ENCODE data around the gene FRMD4A. TPM values are rescaled to one million over a fixed set of nuclear protein-coding genes. Genes with fewer than 3 reads are reported as not detected.

Gene FRMD4A
- total and polyA plus RNA-seq, 5 donors from 2014 or later: 0.34 to 2.4 (median 0.54) TPM

GRCh38 chr10:13668126-13668525 lies 662.6 kb downstream of the FRMD4A start:
- no peak overlapping the region for H3K4me3 Mint-ChIP-seq
- no peak overlapping the region for H3K27ac Mint-ChIP-seq
- DNase-seq (no peak), ATAC-seq (ENCODE audit: low read depth in 2 of 2) (no peak)
- Histone ChIP-seq H3K36me3 (ENCODE audit: control insufficient read depth, insufficient read depth, low read length) (no peaks in the 10 kb centered on the region), H3K4me1 (ENCODE audit: control insufficient read depth, insufficient read depth, low read length, poor library complexity, severe bottlenecking) (no peaks in the 10 kb centered on the region), H3K27ac (ENCODE audit: insufficient read depth, low read length, poor library complexity, severe bottlenecking) (no peak overlapping the region), H3K4me3 (ENCODE audit: low read depth, low read length) (no peak overlapping the region), H3K27me3 (ENCODE audit: control insufficient read depth, insufficient read depth, low read length) (no peaks in the 10 kb centered on the region), H3K9me3 (ENCODE audit: control insufficient read depth in 2 of 2, low read length in 2 of 2) (no peaks in the 10 kb centered on the region)
- no peaks in the 10 kb centered on the region for H3K27me3 Mint-ChIP-seq
- H3K4me1 Mint-ChIP-seq: no peaks in the 10 kb centered on the region
- H3K36me3 Mint-ChIP-seq: peaks cover 26% of the 10 kb centered on the region
- H3K9me3 Mint-ChIP-seq: no peaks in the 10 kb centered on the region

GRCh38 chr10:13665516-13666262 lies 665.0 kb downstream of the FRMD4A start:
- no peaks in the 10 kb centered on the region for H3K9me3 ChIP-seq (ENCODE audit: control insufficient read depth in 2 of 2, low read length in 2 of 2)
- no peaks in the 10 kb centered on the region for H3K4me1 ChIP-seq (ENCODE audit: control insufficient read depth, insufficient read depth, low read length, poor library complexity, severe bottlenecking)
- no peaks in the 10 kb centered on the region for H3K9me3 Mint-ChIP-seq
- no peaks in the 10 kb centered on the region for H3K36me3 ChIP-seq (ENCODE audit: control insufficient read depth, insufficient read depth, low read length)
- no peak overlapping the region for H3K27ac ChIP-seq (ENCODE audit: insufficient read depth, low read length, poor library complexity, severe bottlenecking)
- H3K4me1 Mint-ChIP-seq: no peaks in the 10 kb centered on the region
- H3K36me3 Mint-ChIP-seq: peaks cover 25% of the 10 kb centered on the region
- no peak overlapping the region for H3K27ac Mint-ChIP-seq
- no peak overlapping the region for H3K4me3 Mint-ChIP-seq
- ATAC-seq (ENCODE audit: low read depth in 2 of 2): no peak
- H3K4me3 ChIP-seq (ENCODE audit: low read depth, low read length): no peak overlapping the region
- DNase-seq: no peak
- no peaks in the 10 kb centered on the region for H3K27me3 ChIP-seq (ENCODE audit: control insufficient read depth, insufficient read depth, low read length)
- H3K27me3 Mint-ChIP-seq: no peaks in the 10 kb centered on the region

GRCh38 chr10:13661256-13661655 lies 669.5 kb downstream of the FRMD4A start:
- no peak overlapping the region for H3K4me3 Mint-ChIP-seq
- DNase-seq (no peak), ATAC-seq (ENCODE audit: low read depth in 2 of 2) (no peak)
- peaks cover 0 to 8% (median 3%) of the 10 kb centered on the region in 4 donors for H3K4me1 Mint-ChIP-seq
- H3K4me1 ChIP-seq (ENCODE audit: control insufficient read depth, insufficient read depth, low read length, poor library complexity, severe bottlenecking): no peaks in the 10 kb centered on the region
- H3K27ac ChIP-seq (ENCODE audit: insufficient read depth, low read length, poor library complexity, severe bottlenecking): no peak overlapping the region
- H3K9me3 ChIP-seq (ENCODE audit: control insufficient read depth in 2 of 2, low read length in 2 of 2): no peaks in the 10 kb centered on the region
- H3K36me3 ChIP-seq (ENCODE audit: control insufficient read depth, insufficient read depth, low read length): no peaks in the 10 kb centered on the region
- peak overlapping the region in 1 of 3 donors; percentile 32 for H3K27ac Mint-ChIP-seq
- no peaks in the 10 kb centered on the region for H3K27me3 Mint-ChIP-seq
- H3K9me3 Mint-ChIP-seq: peaks cover 0 to 1% (median 0%) of the 10 kb centered on the region in 7 donors
- H3K4me3 ChIP-seq (ENCODE audit: low read depth, low read length): no peak overlapping the region
- no peaks in the 10 kb centered on the region for H3K27me3 ChIP-seq (ENCODE audit: control insufficient read depth, insufficient read depth, low read length)
- no peaks in the 10 kb centered on the region for H3K36me3 Mint-ChIP-seq

- Mint-ChIP-seq H3K4me1 (peaks cover 0 to 8% (median 3%) of the 10 kb centered on the region in 4 donors), H3K9me3 (peaks cover 0 to 1% (median 0%) of the 10 kb centered on the region in 7 donors), H3K27me3 (no peaks in the 10 kb centered on the region), H3K27ac (no peak overlapping the region), H3K4me3 (peak overlapping the region in 1 of 4 donors; percentile 9), H3K36me3 (peaks cover 5% of the 10 kb centered on the region)
- no peak for ATAC-seq (ENCODE audit: low read depth in 2 of 2)
- Histone ChIP-seq H3K27me3 (ENCODE audit: control insufficient read depth, insufficient read depth, low read length) (no peaks in the 10 kb centered on the region), H3K4me3 (ENCODE audit: low read depth, low read length) (no peak overlapping the region), H3K36me3 (ENCODE audit: control insufficient read depth, insufficient read depth, low read length) (no peaks in the 10 kb centered on the region), H3K9me3 (ENCODE audit: control insufficient read depth in 2 of 2, low read length in 2 of 2) (no peaks in the 10 kb centered on the region), H3K4me1 (ENCODE audit: control insufficient read depth, insufficient read depth, low read length, poor library complexity, severe bottlenecking) (no peaks in the 10 kb centered on the region), H3K27ac (ENCODE audit: insufficient read depth, low read length, poor library complexity, severe bottlenecking) (no peak overlapping the region)
- DNase-seq: no peak
Observed at GRCh38 chr10:13660551-13660920, 670.2 kb downstream of the FRMD4A start.

GRCh38 chr10:13659887-13660550 lies 670.7 kb downstream of the FRMD4A start:
- DNase-seq: peak; percentile 35 to 53 (median 48)
- no peaks in the 10 kb centered on the region for H3K9me3 ChIP-seq (ENCODE audit: control insufficient read depth in 2 of 2, low read length in 2 of 2)
- ATAC-seq (ENCODE audit: low read depth in 2 of 2): peak in 1 of 2 donors; percentile 50
- peaks cover 0 to 8% (median 3%) of the 10 kb centered on the region in 4 donors for H3K4me1 Mint-ChIP-seq
- no peaks in the 10 kb centered on the region for H3K4me1 ChIP-seq (ENCODE audit: control insufficient read depth, insufficient read depth, low read length, poor library complexity, severe bottlenecking)
- H3K27ac ChIP-seq (ENCODE audit: insufficient read depth, low read length, poor library complexity, severe bottlenecking): no peak overlapping the region
- no peak overlapping the region for H3K4me3 ChIP-seq (ENCODE audit: low read depth, low read length)
- H3K4me3 Mint-ChIP-seq: peak overlapping the region in 1 of 4 donors; percentile 9
- peak overlapping the region in 1 of 3 donors; percentile 46 for H3K27ac Mint-ChIP-seq
- H3K36me3 ChIP-seq (ENCODE audit: control insufficient read depth, insufficient read depth, low read length): no peaks in the 10 kb centered on the region
- no peaks in the 10 kb centered on the region for H3K27me3 ChIP-seq (ENCODE audit: control insufficient read depth, insufficient read depth, low read length)
- peaks cover 0 to 1% (median 0%) of the 10 kb centered on the region in 7 donors for H3K9me3 Mint-ChIP-seq
- peaks cover 6% of the 10 kb centered on the region for H3K36me3 Mint-ChIP-seq
- H3K27me3 Mint-ChIP-seq: no peaks in the 10 kb centered on the region

GRCh38 chr10:13658871-13659685 lies 671.6 kb downstream of the FRMD4A start:
- ATAC-seq (ENCODE audit: low read depth in 2 of 2) (no peak), DNase-seq (no peak)
- peaks cover 6% of the 10 kb centered on the region for H3K36me3 Mint-ChIP-seq
- H3K27ac ChIP-seq (ENCODE audit: insufficient read depth, low read length, poor library complexity, severe bottlenecking): no peak overlapping the region
- H3K27me3 Mint-ChIP-seq: no peaks in the 10 kb centered on the region
- H3K4me1 ChIP-seq (ENCODE audit: control insufficient read depth, insufficient read depth, low read length, poor library complexity, severe bottlenecking): no peaks in the 10 kb centered on the region
- H3K9me3 ChIP-seq (ENCODE audit: control insufficient read depth in 2 of 2, low read length in 2 of 2): no peaks in the 10 kb centered on the region
- peaks cover 0 to 8% (median 3%) of the 10 kb centered on the region in 4 donors for H3K4me1 Mint-ChIP-seq
- no peak overlapping the region for H3K4me3 Mint-ChIP-seq
- H3K36me3 ChIP-seq (ENCODE audit: control insufficient read depth, insufficient read depth, low read length): no peaks in the 10 kb centered on the region
- no peaks in the 10 kb centered on the region for H3K27me3 ChIP-seq (ENCODE audit: control insufficient read depth, insufficient read depth, low read length)
- no peak overlapping the region for H3K27ac Mint-ChIP-seq
- H3K4me3 ChIP-seq (ENCODE audit: low read depth, low read length): no peak overlapping the region
- H3K9me3 Mint-ChIP-seq: peaks cover 0 to 1% (median 0%) of the 10 kb centered on the region in 7 donors

- H3K36me3 ChIP-seq (ENCODE audit: control insufficient read depth, insufficient read depth, low read length): no peaks in the 10 kb centered on the region
- H3K36me3 Mint-ChIP-seq: peaks cover 6% of the 10 kb centered on the region
- no peaks in the 10 kb centered on the region for H3K4me1 ChIP-seq (ENCODE audit: control insufficient read depth, insufficient read depth, low read length, poor library complexity, severe bottlenecking)
- peak in 1 of 3 donors; percentile 18 for DNase-seq
- peaks cover 0 to 1% (median 0%) of the 10 kb centered on the region in 7 donors for H3K9me3 Mint-ChIP-seq
- H3K4me3 Mint-ChIP-seq: no peak overlapping the region
- H3K4me3 ChIP-seq (ENCODE audit: low read depth, low read length): no peak overlapping the region
- H3K27me3 ChIP-seq (ENCODE audit: control insufficient read depth, insufficient read depth, low read length): no peaks in the 10 kb centered on the region
- no peaks in the 10 kb centered on the region for H3K9me3 ChIP-seq (ENCODE audit: control insufficient read depth in 2 of 2, low read length in 2 of 2)
- peak overlapping the region in 1 of 3 donors; percentile 5 for H3K27ac Mint-ChIP-seq
- peaks cover 0 to 8% (median 4%) of the 10 kb centered on the region in 4 donors for H3K4me1 Mint-ChIP-seq
- ATAC-seq (ENCODE audit: low read depth in 2 of 2): no peak
- H3K27me3 Mint-ChIP-seq: no peaks in the 10 kb centered on the region
- no peak overlapping the region for H3K27ac ChIP-seq (ENCODE audit: insufficient read depth, low read length, poor library complexity, severe bottlenecking)
Observed at GRCh38 chr10:13658264-13658663, 672.5 kb downstream of the FRMD4A start.
